SK-N-SH (cell line): Measurements from ENCODE around the gene ENTPD7. TPM values are rescaled to one million over a fixed set of nuclear protein-coding genes. Genes with fewer than 3 reads are reported as not detected.
A peak's percentile ranks its signal among the peaks of the same experiment; 100 is the strongest.

ENCODE experiments used
- CTCF ChIA-PET: fragments of 300-600, 350-600 bp; formaldehyde crosslinking; extraction: SDS; loops from one replicate; lab custom pipeline; 2021; lab: Yijun Ruan, JAX
- POLR2A ChIA-PET: fragments of 350-600 bp; sonication (Branson Sonifier 250); formaldehyde crosslinking; extraction: SDS; loops from one replicate; lab custom pipeline; 2020; ENCODE audit warnings: antibody characterized with exemption, inconsistent platforms; lab: Yijun Ruan, JAX
- DNase-seq: peaks from one replicate; pipeline ENCODE4 v3.0.0; 2012
- H2AFZ ChIP-seq: fragments of 200-600 bp; sonication (generic); 2 replicates; pipeline ENCODE4 v1.8.1; 2016; ENCODE audit warnings: antibody characterized with exemption, mild to moderate bottlenecking, low read depth
- H3F3A ChIP-seq: fragments of 200-600 bp; sonication (generic); replicated peaks from 2 replicates; pipeline ENCODE3; 2016; ENCODE audit warnings: antibody characterized with exemption, mild to moderate bottlenecking; ENCODE audit not compliant: insufficient read depth
- H3K27ac ChIP-seq, 2 experiments: fragments of 200-500 bp in 1 of 2; fragments of 200-600 bp in 1 of 2; sonication (Bioruptor generic) in 1 of 2; sonication (generic), shearing (Covaris generic) in 1 of 2; 2 replicates each; pipeline versions ENCODE4 v1.5.1 to v1.6.1; 2014 to 2016; ENCODE audit warnings: low read depth in 2 of 2, inconsistent platforms in 1 of 2, low read length in 1 of 2, mild to moderate bottlenecking in 1 of 2, mixed read lengths in 1 of 2
- H3K27me3 ChIP-seq: fragments of 200-600 bp; sonication (generic), shearing (Covaris generic); 2 replicates; pipeline ENCODE4 v1.6.1; 2016; ENCODE audit warnings: mixed run types; ENCODE audit not compliant: insufficient read depth
- H3K36me3 ChIP-seq, 2 experiments: fragments of 200-500 bp in 1 of 2; fragments of 200-600 bp in 1 of 2; sonication (Bioruptor generic) in 1 of 2; sonication (generic) in 1 of 2; replicated peaks in 1 of 2; 2 replicates each; pipeline versions ENCODE3 to v1.5.1; 2014 to 2016; ENCODE audit warnings: low read length in 1 of 2, mild to moderate bottlenecking in 1 of 2; ENCODE audit not compliant: insufficient read depth in 2 of 2, control insufficient read depth in 1 of 2
- H3K4me1 ChIP-seq, 2 experiments: fragments of 200-500 bp in 1 of 2; fragments of 200-600 bp in 1 of 2; sonication (Bioruptor generic) in 1 of 2; sonication (generic), shearing (Covaris generic) in 1 of 2; 2 replicates each; pipeline versions ENCODE4 v1.5.1 to v1.6.1; 2014 to 2016; ENCODE audit warnings: low read depth in 1 of 2, low read length in 1 of 2, mixed run types in 1 of 2; ENCODE audit not compliant: insufficient read depth in 2 of 2, control insufficient read depth in 1 of 2
- H3K4me2 ChIP-seq: fragments of 200-600 bp; sonication (generic), shearing (Covaris generic); 2 replicates; pipeline ENCODE4 v1.6.1; 2017; ENCODE audit warnings: mixed run types
- H3K4me3 ChIP-seq, 2 experiments: fragments of 200-500 bp in 1 of 2; fragments of 200-600 bp in 1 of 2; sonication (Bioruptor generic) in 1 of 2; sonication (generic), shearing (Covaris generic) in 1 of 2; 2 replicates each; pipeline versions ENCODE4 v1.5.1 to v1.8.1; 2014 to 2016; ENCODE audit warnings: low read depth in 2 of 2, inconsistent platforms in 1 of 2, low read length in 1 of 2, mild to moderate bottlenecking in 1 of 2, mixed read lengths in 1 of 2, moderate library complexity in 1 of 2
- H3K79me2 ChIP-seq: fragments of 200-600 bp; sonication (generic); 2 replicates; pipeline ENCODE4 v1.8.1; 2017; ENCODE audit warnings: mild to moderate bottlenecking; ENCODE audit not compliant: insufficient read depth
- H3K9ac ChIP-seq: fragments of 200-600 bp; sonication (generic); 2 replicates; pipeline ENCODE4 v1.6.1; 2017; ENCODE audit warnings: mixed run types
- H3K9me2 ChIP-seq: fragments of 200-600 bp; sonication (generic); 2 replicates; pipeline ENCODE4 v1.6.1; 2017; ENCODE audit warnings: mixed run types
- H3K9me3 ChIP-seq: fragments of 200-600 bp; sonication (generic); 2 replicates; pipeline ENCODE4 v1.6.1; 2017; ENCODE audit warnings: mixed run types, mild to moderate bottlenecking, moderate library complexity
- H4K20me1 ChIP-seq: fragments of 200-600 bp; sonication (generic); 2 replicates; pipeline ENCODE4 v1.6.1; 2017; ENCODE audit warnings: mild to moderate bottlenecking, mixed run types; ENCODE audit not compliant: insufficient read depth
- EP300 ChIP-seq, 2 experiments: IDR thresholded peaks; 2 replicates each; pipeline versions ENCODE4 v1.4.0 to v1.6.1; 2012; ENCODE audit warnings: borderline replicate concordance in 1 of 2, low read depth in 1 of 2, low read length in 1 of 2
- EZH2phosphoT487 ChIP-seq: fragments of 200-600 bp; sonication (generic); IDR thresholded peaks from 2 replicates; pipeline ENCODE4 v1.6.1; 2017; ENCODE audit warnings: low read depth, mixed run types, mild to moderate bottlenecking, antibody characterized with exemption, moderate library complexity, borderline replicate concordance
- FOXM1 ChIP-seq: IDR thresholded peaks from 2 replicates; pipeline ENCODE4 v1.4.0; 2012; ENCODE audit warnings: low read depth, mild to moderate bottlenecking
- NRF1 ChIP-seq: IDR thresholded peaks from 2 replicates; pipeline ENCODE4 v1.6.1; 2012; ENCODE audit warnings: low read depth, mild to moderate bottlenecking, low read length
- REST ChIP-seq: IDR thresholded peaks from 2 replicates; pipeline ENCODE4 v1.6.1; 2012; ENCODE audit warnings: mild to moderate bottlenecking, low read depth, low read length, moderate library complexity
- RXRA ChIP-seq: IDR thresholded peaks from 2 replicates; pipeline ENCODE4 v1.4.0; 2012; ENCODE audit warnings: low read depth, mild to moderate bottlenecking, borderline replicate concordance
- SMC3 ChIP-seq: IDR thresholded peaks from 2 replicates; pipeline ENCODE4 v1.6.1; 2012; ENCODE audit warnings: low read depth, low read length, improper control_type of control experiment
- YY1 ChIP-seq: IDR thresholded peaks from 2 replicates; pipeline ENCODE4 v1.4.0; 2012; ENCODE audit warnings: low read depth, mild to moderate bottlenecking
- WGBS: methylation state at CpG from one replicate; pipeline ENCODE4 v1.1.6; 2017; ENCODE audit warnings: low lambda C conversion rate; 5-methylcytosine and 5-hydroxymethylcytosine counted together
- polyA plus RNA-seq, 3 experiments: library from polyadenylated mRNA; depleted of rRNA; stranded (reverse); fragments of >200 nt; gene quantifications; 2 replicates each; pipeline ENCODE4 v1.2.3, GENCODE V29; 2012
- TF ChIP-seq, protein P1 (sequence below): fragments of 150-350 bp; IDR thresholded peaks from 2 replicates; pipeline ENCODE4 v1.6.1; 2017; ENCODE audit warnings: antibody characterized with exemption, low read length, low read depth, borderline replicate concordance

Gene ENTPD7
- polyA plus RNA-seq, 1 of the 3 experiments (the other 2 are of a cell fraction) = 3.9 TPM

GRCh38 chr10:99619090-99619800, 40.1 kb upstream of the ENTPD7 start:
- peak overlapping the region in 1 of 2 experiments; percentile 4; a peak in 1 of 4 replicates for H3K27ac ChIP-seq
- peak overlapping the region; percentile 80 for H3K9ac ChIP-seq
- H4K20me1 ChIP-seq = peaks cover 15% of the 10 kb centered on the region; the same call in 1 of the 2 replicates
- peaks cover 16% of the 10 kb centered on the region for H3F3A ChIP-seq
- TF ChIP-seq EZH2phosphoT487 = no peak
- TF ChIP-seq EP300 (IDR thresholded peaks at IDR 0.05; ENCODE audit: borderline replicate concordance in 1 of 2, low read depth in 1 of 2, low read length in 1 of 2) = no peak
- no peak for TF ChIP-seq SMC3
- no peak for TF ChIP-seq YY1
- TF ChIP-seq RXRA = no peak
- no peak for TF ChIP-seq NRF1
- TF ChIP-seq, protein P1, sequence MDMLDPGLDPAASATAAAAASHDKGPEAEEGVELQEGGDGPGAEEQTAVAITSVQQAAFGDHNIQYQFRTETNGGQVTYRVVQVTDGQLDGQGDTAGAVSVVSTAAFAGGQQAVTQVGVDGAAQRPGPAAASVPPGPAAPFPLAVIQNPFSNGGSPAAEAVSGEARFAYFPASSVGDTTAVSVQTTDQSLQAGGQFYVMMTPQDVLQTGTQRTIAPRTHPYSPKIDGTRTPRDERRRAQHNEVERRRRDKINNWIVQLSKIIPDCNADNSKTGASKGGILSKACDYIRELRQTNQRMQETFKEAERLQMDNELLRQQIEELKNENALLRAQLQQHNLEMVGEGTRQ = no peak
- TF ChIP-seq REST = no peak
- no peak for TF ChIP-seq FOXM1
- 9% methylated on average over 9 of the region's 9 CpGs for WGBS
- H3K79me2 ChIP-seq = peaks cover 47% of the 10 kb centered on the region
- no peak overlapping the region for H2AFZ ChIP-seq
- no peaks in the 10 kb centered on the region for H3K9me3 ChIP-seq
- H3K4me2 ChIP-seq = peak overlapping the region; percentile 86
- peak overlapping the region; percentile 75 to 93 for H3K4me3 ChIP-seq
- DNase-seq = no peak
- H3K27me3 ChIP-seq = no peaks in the 10 kb centered on the region
- CTCF ChIA-PET = interaction anchor here (0.9 to 6.6 kb wide), 7 partner anchors 7 to 227 kb away, joined by 3 to 46 read pairs (median 7); no protein-coding TSS in a partner anchor
- H3K36me3 ChIP-seq = peaks cover 4 to 10% of the 10 kb centered on the region in 2 experiments
- POLR2A ChIA-PET = no interaction called here
- no peaks in the 10 kb centered on the region for H3K9me2 ChIP-seq
- H3K4me1 ChIP-seq = peaks cover 5 to 17% of the 10 kb centered on the region in 2 experiments; a peak in 3 of 4 replicates
